ENCODE measurements around the gene TSPAN33.
"Not testable (repeated sequence)": the region's sequence is repeated elsewhere in the genome, so short reads cannot be mapped to it uniquely, and the experiment has no call there.

TSPAN33 gene

DNA sequence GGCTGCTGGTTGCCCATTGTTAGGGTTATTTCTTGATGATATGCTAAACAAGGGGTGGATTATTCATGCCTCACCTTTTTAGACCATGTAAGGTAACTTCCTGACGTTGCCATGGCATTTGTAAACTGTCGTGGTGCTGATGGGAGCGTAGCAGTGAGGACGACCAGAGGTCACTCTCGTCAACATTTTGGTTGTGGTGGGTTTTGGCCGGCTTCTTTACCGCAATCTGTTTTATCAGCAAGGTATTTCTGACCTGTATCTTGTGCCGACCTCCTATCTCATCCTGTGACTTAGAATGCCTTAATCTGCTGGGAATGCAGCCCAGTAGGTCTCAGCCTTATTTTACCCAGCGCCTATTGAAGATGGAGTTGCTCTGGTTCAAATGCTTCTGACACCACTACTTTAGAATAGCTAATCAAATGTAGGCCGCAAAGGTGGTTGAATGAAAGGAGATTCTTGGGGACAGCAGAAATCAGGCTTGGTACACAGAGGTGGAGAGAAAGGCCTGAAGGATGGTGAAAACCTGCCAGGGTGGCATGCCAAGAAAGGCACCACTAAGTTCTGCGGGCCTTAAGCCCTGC, 26.0 kb downstream of the TSPAN33 start:
- no peak for DNase-seq

DNA sequence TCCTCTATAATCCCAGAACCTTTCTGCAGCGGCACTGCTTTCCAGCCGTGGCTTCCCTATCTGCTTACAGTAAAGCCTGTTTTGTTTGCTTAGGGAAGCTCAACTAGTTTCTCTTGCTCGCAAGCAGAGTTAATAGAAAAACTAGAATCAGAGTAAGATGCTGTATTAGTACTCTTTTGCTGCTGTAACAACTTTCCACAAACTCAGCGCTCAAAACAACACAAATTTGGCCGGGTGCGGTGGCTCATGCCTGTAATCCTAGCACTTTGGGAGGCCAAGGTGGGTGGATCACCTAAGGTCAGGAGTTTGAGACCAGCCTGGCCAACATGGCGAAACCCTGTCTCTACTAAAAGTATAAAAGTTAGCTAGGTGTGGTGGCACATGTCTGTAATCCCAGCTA, 29.4 kb downstream of the TSPAN33 start:
- not testable (repeated sequence) for DNase-seq

DNA sequence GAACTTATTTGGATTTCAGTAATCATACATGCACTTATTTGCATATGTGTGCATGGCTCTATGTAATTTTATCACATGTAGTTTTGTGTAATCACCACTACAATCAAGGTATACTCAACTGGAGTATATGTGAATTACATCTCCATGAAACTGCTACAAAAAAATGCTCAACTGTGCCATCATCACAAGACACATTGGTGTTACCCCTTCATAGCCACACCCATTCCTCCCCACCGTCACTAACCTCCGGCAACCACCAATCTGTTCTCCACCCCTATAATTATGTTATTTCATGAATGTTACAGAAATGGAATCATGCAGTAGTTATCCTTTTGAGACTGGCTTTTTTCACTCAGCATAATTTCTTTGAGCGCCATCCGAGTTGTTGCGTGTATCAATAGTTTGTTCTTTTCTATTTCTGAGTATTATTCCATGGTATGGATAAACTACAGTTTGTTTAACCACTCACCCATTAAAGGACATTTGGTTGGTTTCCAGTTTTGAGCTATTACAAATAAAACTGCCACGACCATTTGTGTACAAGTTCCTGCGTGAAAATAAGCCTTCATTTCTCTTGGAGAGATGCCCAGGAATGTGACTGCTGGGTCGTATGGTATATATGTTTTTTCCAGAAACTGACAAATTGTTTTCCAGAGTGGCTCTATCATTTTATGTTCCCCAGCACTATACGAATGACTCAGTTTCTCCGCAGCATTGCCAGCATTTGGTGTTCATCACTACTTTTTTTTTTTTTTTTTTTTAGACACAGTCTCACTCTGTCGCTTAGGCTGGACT, 32.6 kb downstream of the TSPAN33 start:
- no peak for DNase-seq

DNA sequence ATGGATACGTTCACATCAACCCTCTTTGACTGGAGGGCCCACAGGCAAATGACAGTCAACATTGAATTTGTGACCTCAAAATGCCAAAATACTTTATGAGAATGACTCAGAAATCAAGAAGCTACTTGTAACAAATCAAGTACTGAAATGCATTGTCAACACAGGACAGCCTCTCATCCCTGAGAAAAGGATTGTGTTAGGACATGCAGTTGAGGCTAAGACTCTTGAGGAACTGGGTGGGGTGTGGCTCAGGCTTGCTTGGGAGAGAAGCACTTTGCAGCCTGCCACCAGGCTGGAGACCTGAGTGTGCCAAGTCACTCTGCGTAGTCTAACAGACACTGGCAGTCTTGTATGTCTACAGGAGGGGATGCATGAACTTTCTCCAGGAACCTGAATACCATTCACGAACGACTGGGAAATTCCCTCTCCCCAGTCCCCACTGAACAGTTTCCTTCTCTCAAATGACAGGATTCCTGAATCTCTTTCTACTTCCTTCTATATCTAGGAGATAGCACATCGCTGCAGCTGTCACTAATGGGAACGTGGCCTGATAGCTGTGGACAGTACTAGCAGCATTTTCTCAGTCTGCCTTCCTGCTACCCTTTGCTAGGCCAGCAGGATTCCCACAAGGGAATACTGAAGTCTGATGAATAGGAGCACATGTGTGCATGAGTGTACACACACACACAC, 40.6 kb downstream of the TSPAN33 start:
- no peak for DNase-seq

DNA sequence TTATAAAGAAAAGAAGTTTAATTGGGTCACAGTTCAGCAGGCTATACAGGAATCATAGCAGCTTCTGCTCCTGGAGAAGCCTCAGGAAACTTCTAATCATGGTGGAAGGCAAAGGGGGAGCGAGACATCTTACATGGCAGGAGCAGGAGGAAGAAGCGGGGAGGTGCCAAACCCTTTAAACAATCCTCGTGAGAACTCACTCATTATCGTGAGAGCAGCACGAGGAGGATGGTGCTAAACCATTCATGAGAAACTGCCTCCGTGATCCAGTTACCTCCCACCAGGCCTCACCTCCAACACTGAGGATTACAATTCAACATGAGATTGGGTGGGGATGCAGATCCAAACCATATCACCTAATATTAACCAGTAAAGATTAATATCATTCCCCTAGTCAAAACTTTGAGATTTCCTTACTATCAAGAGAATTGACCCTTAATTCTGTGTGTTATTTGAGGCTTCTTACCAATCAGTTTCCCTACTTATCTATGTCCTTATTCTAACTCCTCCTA, 42.3 kb downstream of the TSPAN33 start:
- DNase-seq: no peak

DNA sequence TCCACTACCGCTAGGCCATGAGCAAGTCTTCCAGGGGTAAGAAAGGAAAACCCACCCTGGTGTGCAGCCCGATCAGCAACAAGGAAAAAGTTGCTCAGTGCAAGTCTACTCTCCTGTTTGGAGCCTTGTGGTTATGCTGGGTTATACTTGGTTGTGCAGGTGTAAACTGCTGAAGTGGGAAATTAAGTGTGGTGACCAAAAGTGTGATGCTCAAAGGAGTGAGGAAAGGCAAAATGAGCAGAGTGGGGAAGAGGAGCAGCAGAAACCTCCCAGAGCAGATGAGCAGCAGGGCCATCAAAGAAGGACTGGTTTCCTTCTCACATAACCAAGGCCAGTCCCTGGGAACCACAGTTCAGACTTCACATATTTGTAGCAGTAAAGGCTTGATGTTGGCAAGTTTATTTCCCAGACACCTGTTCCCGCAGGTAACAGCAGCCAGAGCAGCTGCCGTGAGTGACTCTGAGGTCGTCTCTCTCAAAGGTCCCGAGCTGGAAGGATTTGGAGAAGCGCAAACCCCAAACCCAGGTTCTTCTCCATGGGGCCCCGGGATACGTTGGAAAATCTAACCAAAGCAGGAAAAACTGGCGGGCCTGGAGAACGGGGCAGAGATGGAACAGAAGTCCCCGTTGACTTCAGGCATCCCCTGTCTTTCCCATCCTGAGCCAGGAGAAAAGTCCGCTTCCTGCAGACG, 43.3 kb downstream of the TSPAN33 start:
- no peak for DNase-seq

DNA sequence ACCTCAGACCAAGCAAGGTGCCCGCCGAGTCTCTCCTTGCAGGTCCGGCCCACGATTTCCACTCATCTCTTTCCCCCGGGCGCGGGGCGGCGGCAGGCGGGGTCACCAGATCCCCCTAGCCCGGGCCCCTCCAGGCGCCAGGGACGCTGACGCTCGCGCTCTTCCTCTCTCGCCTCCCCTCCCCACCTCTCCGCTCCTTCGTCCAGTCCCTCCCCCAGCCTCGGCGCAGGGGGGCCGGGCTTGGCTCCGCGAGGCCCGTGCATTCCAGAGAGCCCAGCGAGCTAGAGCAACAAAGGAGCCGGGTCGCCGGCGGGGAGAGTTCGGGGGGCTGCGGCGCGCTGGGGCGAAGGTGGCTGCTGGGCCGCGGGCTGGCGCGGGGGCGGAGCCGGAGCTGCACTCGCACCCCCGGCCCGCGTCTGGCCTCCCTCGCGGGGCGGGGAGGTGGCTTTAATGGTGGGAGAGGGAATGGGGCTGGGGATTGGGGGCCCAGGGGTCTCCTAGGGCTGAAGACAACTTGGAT, 43.9 kb downstream of the TSPAN33 start, which contains the start of gene SMO:
Gene SMO (plus strand): TSS at position 262 of the 520 bp plus-strand sequence. CDS start 519 bp downstream, outside the sequence.
- peak; percentile 91 for DNase-seq

DNA sequence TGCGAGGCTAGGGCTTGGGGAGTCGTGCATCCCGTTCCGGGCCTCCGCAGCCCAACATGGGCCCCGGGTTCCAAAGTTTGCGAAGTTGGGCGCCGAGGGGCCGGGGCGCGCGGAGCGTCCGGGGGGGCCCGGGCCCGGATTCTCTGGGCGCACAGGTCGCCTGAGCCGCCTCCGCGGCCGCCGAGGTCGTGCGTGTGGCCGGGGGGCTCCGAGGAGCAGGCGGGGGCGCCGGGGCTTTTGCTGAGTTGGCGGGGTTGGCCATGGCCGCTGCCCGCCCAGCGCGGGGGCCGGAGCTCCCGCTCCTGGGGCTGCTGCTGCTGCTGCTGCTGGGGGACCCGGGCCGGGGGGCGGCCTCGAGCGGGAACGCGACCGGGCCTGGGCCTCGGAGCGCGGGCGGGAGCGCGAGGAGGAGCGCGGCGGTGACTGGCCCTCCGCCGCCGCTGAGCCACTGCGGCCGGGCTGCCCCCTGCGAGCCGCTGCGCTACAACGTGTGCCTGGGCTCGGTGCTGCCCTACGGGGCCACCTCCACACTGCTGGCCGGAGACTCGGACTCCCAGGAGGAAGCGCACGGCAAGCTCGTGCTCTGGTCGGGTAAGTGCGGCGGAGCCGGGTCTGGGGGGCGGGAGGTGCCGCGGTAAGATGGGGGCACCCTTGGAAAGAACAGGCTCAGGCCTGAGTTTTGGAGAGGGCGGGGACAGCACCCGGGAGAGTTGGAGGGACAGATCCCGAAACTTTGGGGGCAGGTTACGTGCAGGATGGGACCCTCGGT, 44.6 kb downstream of the TSPAN33 start:
- DNase-seq: peak; percentile 63

DNA sequence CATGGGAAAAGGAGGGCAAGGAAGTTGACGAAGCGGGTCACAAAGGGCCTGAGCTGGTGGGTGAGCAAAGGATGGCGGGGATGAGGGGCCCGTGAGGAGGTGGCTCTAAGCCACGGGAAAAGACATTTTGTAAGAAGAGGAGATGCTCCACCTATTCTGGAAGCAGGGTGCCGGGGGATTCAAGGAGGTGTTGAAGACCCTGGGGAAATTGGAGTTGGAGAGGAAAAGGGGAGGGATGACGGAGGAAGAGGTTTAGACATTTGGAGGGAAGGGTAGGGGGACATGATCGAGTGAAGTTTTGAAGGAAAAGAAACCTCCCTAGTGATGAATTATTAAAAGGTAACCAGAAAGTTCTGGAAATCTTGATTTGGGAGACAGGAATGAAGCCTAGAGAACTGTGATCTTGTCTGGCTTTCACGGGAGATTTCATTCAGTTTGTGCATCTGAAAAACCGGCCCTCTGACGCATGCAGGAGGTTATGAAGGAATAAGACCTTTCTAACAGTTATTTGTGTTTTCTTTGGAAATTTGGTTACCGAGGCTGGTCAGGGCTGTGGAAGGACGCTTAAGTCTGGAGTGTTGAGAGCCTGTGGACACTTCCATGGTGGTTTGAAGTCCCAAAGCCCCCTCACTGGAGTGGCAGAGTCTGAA, 45.3 kb downstream of the TSPAN33 start:
- DNase-seq: no peak

DNA sequence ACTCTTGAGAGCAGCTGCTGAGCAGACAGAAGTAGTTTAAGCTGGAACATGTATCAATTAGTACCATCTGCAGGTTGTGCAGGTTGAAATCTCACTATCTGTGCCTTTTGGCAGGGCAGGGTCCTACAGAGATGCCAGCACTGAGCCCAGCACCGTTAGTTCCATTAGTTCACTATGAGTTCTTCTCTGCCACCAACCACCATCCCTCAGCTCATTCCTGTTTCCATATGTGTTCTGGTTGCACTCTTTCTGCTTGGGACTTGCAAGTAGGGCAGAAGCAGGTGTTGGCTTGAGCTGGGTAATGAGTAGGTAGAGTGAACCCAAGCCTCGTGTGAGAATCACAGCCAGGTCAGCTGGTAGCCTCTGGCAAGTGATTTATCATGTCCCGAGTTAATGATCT, 46.8 kb downstream of the TSPAN33 start:
- DNase-seq: no peak

DNA sequence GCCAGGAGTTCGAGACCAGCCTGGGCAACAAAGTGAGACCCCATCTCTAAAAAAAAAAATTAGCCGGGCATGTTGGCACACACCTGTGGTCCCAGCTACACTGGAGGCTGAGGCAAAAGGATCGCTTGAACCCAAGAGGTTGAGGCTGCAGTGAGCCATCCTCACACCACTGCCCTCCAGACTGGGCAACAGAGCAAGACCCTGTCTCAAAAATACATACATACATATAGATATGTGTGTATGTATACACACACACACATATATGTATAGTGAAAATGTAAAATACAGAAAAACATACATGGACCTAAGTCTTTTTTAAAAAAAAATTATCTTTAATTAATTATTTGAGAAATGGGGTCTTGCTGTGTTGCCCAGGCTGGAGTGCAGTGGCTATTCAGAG, 49.4 kb downstream of the TSPAN33 start:
- no peak for DNase-seq

DNA sequence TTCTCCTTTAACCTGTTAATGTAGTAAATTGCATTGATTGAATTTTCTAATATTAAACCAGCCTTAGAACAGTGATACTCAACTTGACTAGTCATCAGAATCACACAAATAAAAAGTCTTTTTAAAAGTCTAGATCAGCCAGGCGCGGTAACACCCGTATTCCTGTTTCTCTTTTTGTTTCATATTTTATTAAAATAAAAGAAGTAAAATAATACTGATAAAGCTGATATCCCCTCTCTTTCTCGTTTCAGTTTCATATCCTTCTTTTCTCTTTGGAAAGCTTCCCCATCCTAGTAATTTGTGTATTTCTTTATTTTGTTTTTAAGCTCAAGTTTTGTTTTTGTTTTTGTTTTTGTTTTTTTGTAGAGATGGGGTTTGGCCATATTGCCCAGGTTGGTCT, 53.3 kb downstream of the TSPAN33 start:
- no peak for DNase-seq

DNA sequence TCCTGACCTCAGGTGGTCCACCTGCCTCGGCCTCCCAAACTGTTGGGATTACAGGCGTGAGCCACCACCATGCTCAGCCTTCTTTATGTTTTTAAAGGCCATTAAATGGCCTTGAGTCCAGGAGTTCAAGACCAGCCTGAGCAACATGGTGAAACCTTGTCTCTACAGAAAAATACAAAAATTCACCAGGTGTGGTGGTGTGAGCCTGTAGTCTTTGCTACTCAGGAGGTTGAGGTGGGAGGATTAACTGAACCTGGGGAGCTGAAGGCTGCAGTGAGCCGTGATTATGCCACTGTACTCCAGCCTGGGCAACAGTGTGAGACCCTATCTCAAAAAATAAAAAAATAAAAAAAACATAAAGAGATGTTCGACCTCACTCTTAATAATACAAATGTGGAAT, 54.9 kb downstream of the TSPAN33 start:
- no peak for DNase-seq

DNA sequence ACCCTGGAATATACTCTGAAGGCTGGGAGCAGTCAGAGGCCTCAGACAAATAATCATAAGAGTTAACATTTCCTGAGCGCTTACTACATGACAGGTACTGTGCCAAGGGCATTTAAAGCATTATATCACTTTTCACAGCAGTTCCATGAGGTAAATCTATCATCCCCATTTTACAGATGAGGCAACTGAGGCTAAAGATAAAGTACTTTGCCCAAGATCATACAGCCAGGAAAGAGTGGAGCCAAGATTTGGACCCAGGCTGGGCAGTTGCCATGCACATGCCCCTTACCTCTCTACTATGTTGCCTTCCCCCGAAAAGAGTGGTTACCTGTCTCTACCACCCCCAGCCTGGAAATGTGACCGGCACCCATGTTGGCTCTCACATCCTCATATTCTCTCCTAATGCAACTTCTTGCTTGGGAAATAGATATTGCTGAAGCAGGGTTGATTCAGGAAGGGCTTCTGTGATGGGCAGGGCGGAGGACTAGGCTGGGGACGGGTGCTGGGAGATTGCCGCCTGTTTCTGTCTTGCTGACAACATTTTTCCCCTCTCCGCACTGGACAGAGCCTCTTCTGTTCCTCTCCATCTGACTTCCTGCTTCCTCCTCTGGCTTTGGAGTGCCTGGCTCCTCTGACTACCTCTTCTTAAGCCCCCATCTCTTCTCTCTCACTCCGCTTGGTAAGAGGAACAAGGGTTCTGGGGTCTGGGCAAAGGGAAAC, 57.7 kb downstream of the TSPAN33 start:
- DNase-seq: no peak

DNA sequence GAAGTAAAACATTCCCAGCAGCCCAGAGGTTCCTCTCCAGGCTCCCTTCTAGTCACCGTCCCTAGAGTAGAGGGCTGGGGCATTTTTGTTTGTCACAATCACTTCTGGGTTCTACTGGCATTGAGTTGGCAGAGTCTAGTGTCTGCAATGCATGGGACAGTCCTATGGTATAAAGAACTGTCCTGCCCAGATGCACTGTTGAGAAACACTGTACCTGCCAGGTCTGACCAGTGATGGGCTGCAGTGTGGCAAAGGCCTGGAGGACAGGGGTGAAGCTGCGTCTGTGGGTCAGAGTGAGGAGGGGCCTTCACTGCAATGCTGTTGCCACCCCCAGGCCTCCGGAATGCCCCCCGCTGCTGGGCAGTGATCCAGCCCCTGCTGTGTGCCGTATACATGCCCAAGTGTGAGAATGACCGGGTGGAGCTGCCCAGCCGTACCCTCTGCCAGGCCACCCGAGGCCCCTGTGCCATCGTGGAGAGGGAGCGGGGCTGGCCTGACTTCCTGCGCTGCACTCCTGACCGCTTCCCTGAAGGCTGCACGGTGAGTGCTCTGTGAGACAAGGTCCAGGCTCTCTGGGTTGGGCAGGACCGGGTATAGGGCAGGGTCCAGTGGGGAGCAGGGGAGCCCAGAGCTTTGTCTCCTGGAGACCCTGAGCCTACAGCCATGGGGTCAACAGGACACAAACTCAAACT, 58.7 kb downstream of the TSPAN33 start:
- no peak for DNase-seq

DNA sequence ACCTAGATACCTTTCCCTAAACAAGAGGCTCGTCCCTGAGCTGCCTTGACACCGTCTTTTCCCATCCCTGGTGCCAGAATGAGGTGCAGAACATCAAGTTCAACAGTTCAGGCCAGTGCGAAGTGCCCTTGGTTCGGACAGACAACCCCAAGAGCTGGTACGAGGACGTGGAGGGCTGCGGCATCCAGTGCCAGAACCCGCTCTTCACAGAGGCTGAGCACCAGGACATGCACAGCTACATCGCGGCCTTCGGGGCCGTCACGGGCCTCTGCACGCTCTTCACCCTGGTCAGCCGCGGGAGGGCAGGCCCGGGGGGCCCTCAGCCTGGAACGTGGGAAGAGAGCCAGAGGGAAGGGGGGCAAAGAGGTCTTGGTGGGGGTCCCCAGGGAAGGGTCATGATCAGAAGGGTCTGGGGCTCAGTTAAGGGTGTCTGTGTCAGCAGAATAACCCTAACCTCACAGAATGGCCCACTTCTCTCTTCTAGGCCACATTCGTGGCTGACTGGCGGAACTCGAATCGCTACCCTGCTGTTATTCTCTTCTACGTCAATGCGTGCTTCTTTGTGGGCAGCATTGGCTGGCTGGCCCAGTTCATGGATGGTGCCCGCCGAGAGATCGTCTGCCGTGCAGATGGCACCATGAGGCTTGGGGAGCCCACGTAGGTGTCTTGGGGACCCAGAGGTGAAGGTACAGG, 60.8 kb downstream of the TSPAN33 start:
- DNase-seq: no peak

DNA sequence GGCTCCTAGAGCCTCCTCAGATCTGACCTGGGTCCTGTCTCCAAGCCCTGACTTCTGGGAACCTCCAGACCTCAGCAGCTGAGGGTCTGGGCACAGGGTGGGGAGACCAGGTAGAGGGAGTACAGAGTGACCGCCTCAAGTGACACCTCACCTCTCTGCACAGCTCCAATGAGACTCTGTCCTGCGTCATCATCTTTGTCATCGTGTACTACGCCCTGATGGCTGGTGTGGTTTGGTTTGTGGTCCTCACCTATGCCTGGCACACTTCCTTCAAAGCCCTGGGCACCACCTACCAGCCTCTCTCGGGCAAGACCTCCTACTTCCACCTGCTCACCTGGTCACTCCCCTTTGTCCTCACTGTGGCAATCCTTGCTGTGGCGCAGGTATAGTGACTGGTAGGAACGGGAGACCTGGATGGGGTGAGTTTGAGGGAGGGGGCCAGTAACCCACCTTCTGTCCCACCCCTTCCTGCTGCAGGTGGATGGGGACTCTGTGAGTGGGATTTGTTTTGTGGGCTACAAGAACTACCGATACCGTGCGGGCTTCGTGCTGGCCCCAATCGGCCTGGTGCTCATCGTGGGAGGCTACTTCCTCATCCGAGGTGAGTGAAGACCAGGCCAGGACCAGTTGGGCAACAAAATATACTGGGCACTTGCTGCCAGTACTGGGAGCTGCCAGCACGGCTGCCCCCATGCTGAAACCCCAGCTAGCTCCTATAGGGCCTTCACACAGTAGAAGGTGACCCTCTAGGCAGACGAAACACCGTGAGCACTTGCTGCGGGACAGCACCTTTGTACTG, 61.7 kb downstream of the TSPAN33 start:
- no peak for DNase-seq

DNA sequence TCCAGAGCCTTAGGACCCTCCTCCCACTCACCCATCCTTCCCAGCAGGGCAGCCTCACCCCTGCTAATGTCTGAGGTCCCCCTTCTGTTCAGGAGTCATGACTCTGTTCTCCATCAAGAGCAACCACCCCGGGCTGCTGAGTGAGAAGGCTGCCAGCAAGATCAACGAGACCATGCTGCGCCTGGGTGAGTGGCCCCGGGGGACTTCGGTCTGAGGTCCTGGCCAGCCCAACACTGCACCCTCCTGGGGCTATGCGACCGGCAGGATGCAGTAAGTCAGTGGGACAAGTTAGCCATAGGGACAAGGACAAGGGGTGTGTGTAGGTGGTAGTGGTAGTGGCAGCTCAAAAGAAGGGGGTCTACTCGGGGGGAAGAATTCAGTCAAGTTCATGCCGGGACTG, 64.2 kb downstream of the TSPAN33 start:
- no peak for DNase-seq

Measured in right forelimb (tissue), 1 donor.